Lung microvascular endothelial cell (primary cell): ENCODE data around the gene ELK3. TPM values are rescaled to one million over a fixed set of nuclear protein-coding genes. Genes with fewer than 3 reads are reported as not detected.
A peak's percentile ranks its signal among the peaks of the same experiment; 100 is the strongest.

Experiments
- DNase-seq, 2 donors: peaks; one replicate each; pipeline versions ENCODE4 v3.0.0 to v3.0.0-alpha.2; 2010; ENCODE audit warnings: low read depth in 2 of 2
- total RNA-seq: library from RNA; depleted of rRNA; stranded (reverse); fragments of >200 nt; gene quantifications from 2 replicates; pipeline ENCODE4 v1.2.1, GENCODE V29; 2014

The ELK3 gene
- total RNA-seq, 1 donor from 2014 or later: 47.2 TPM

- peak; percentile 84 to 85 for DNase-seq
Observed at GRCh38 chr12:96211988-96212387, 17.8 kb downstream of the ELK3 start.

- no peak for DNase-seq
Observed at GRCh38 chr12:96212456-96213375, 18.5 kb downstream of the ELK3 start.

GRCh38 chr12:96213869-96214268 lies 19.7 kb downstream of the ELK3 start:
- DNase-seq: no peak

GRCh38 chr12:96215919-96216273 lies 21.7 kb downstream of the ELK3 start:
- DNase-seq: no peak

- peak in 1 of 2 donors; percentile 67 for DNase-seq
Observed at GRCh38 chr12:96218989-96219678, 25.0 kb downstream of the ELK3 start.

GRCh38 chr12:96219700-96220206 lies 25.6 kb downstream of the ELK3 start:
- DNase-seq: peak; percentile 81 to 100

- peak in 1 of 2 donors; percentile 44 for DNase-seq
Observed at GRCh38 chr12:96220902-96221301, 26.7 kb downstream of the ELK3 start.

GRCh38 chr12:96221391-96221790 lies 27.2 kb downstream of the ELK3 start:
- DNase-seq: no peak

- DNase-seq: peak in 1 of 2 donors; percentile 85
Observed at GRCh38 chr12:96223411-96224218, 29.4 kb downstream of the ELK3 start.

- DNase-seq: peak in 1 of 2 donors; percentile 55
Observed at GRCh38 chr12:96224219-96224615, 30.0 kb downstream of the ELK3 start.

GRCh38 chr12:96225044-96225855 lies 31.1 kb downstream of the ELK3 start:
- peak in 1 of 2 donors; percentile 94 for DNase-seq

GRCh38 chr12:96225994-96226399 lies 31.8 kb downstream of the ELK3 start:
- no peak for DNase-seq

GRCh38 chr12:96226401-96226800 lies 32.2 kb downstream of the ELK3 start:
- DNase-seq: no peak

- peak in 1 of 2 donors; percentile 76 for DNase-seq
Observed at GRCh38 chr12:96226801-96227348, 32.7 kb downstream of the ELK3 start.

- no peak for DNase-seq
Observed at GRCh38 chr12:96227365-96228106, 33.4 kb downstream of the ELK3 start.

- no peak for DNase-seq
Observed at GRCh38 chr12:96228566-96229248, 34.5 kb downstream of the ELK3 start.

GRCh38 chr12:96230646-96231045 lies 36.5 kb downstream of the ELK3 start:
- no peak for DNase-seq

GRCh38 chr12:96233168-96233567 lies 39.0 kb downstream of the ELK3 start:
- DNase-seq: no peak

- DNase-seq: peak; percentile 96 to 98
Observed at GRCh38 chr12:96233939-96234461, 39.8 kb downstream of the ELK3 start.
